ENCODE results near the gene CRYL1. TPM values are rescaled to one million over a fixed set of nuclear protein-coding genes. Genes with fewer than 3 reads are reported as not detected.

CRYL1 gene
- total RNA-seq, 1 experiment from 2014 or later, result 6.7 TPM

GRCh38 chr13:20399961-20400360, 125.7 kb downstream of the CRYL1 start:
- Histone ChIP-seq H3K36me3 (ENCODE audit: control insufficient read depth, insufficient read depth, low read length) (no peaks in the 10 kb centered on the region), H3K27me3 (replicated peaks; ENCODE audit: control insufficient read depth, insufficient read depth, low read length) (no peaks in the 10 kb centered on the region), H3K4me1 (no peaks in the 10 kb centered on the region), H3K4me3 (ENCODE audit: low read depth, low read length) (no peak overlapping the region), H3K9me3 (no peaks in the 10 kb centered on the region; the same call in 1 of the 2 replicates)
- Mint-ChIP-seq H3K4me3 (ENCODE audit: unreplicated experiment) (no peak overlapping the region), H3K27ac (ENCODE audit: unreplicated experiment) (no peak overlapping the region), H3K36me3 (ENCODE audit: insufficient read depth, unreplicated experiment) (no peaks in the 10 kb centered on the region), H3K27me3 (ENCODE audit: insufficient read depth, unreplicated experiment) (no peaks in the 10 kb centered on the region), H3K4me1 (ENCODE audit: low read depth, unreplicated experiment) (no peaks in the 10 kb centered on the region), H3K9me3 (ENCODE audit: unreplicated experiment) (peaks cover 9% of the 10 kb centered on the region)
- intact Hi-C loops (cut with micrococcal nuclease; ENCODE audit: unreplicated experiment), result no loop called here
- ChIA-PET CTCF (no interaction called here), POLR2A (no interaction called here)
- no TSS peak for BruUV-seq (replicated peaks)
- TF ChIP-seq CTCF (IDR thresholded peaks at IDR 0.05; ENCODE audit: insufficient read depth in 1 of 2, low read depth in 1 of 2, low read length in 1 of 2, severe bottlenecking in 1 of 2, unreplicated experiment in 1 of 2), result no peak
- DNase-seq, result no peak

- DNase-seq, result no peak
- POLR2A ChIA-PET, result no interaction called here
- Mint-ChIP-seq H3K9me3 (ENCODE audit: unreplicated experiment) (peaks cover 9% of the 10 kb centered on the region), H3K4me1 (ENCODE audit: low read depth, unreplicated experiment) (no peaks in the 10 kb centered on the region), H3K27ac (ENCODE audit: unreplicated experiment) (no peak overlapping the region), H3K36me3 (ENCODE audit: insufficient read depth, unreplicated experiment) (no peaks in the 10 kb centered on the region), H3K27me3 (ENCODE audit: insufficient read depth, unreplicated experiment) (no peaks in the 10 kb centered on the region), H3K4me3 (ENCODE audit: unreplicated experiment) (no peak overlapping the region)
- Histone ChIP-seq H3K9me3 (no peaks in the 10 kb centered on the region; the same call in 1 of the 2 replicates), H3K4me1 (no peaks in the 10 kb centered on the region), H3K4me3 (ENCODE audit: low read depth, low read length) (no peak overlapping the region), H3K36me3 (ENCODE audit: control insufficient read depth, insufficient read depth, low read length) (no peaks in the 10 kb centered on the region), H3K27me3 (replicated peaks; ENCODE audit: control insufficient read depth, insufficient read depth, low read length) (no peaks in the 10 kb centered on the region)
- no peak for TF ChIP-seq CTCF (IDR thresholded peaks at IDR 0.05; ENCODE audit: insufficient read depth in 1 of 2, low read depth in 1 of 2, low read length in 1 of 2, severe bottlenecking in 1 of 2, unreplicated experiment in 1 of 2)
- BruUV-seq (replicated peaks), result no TSS peak
- CTCF ChIA-PET, result no interaction called here
- intact Hi-C loops (cut with micrococcal nuclease; ENCODE audit: unreplicated experiment), result no loop called here
These were observed 126.1 kb downstream of the CRYL1 start for GRCh38 chr13:20399515-20399914.

DNA sequence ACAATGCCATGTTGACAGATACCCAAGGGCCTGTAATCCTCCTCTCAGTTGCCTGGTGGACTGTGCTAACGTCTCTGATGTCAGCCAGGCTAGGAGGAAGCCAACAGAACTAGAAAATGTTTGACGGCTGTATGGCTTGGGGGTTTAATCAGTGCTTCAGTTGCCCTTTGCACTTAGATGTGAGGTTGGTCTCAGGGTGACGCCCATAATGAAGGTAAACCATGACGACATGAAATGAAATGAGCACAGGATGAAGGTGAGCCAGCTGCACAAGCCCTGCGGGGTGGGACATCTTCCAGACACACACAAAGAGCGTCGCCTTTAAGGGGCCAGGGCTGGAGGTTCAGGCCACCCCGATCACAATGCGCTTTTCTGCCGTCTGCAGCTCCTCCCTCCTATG, 127.2 kb downstream of the CRYL1 start:
- H3K27ac Mint-ChIP-seq (ENCODE audit: unreplicated experiment), result no peak overlapping the region
- CTCF ChIA-PET, result no interaction called here
- no peaks in the 10 kb centered on the region for H3K36me3 ChIP-seq (ENCODE audit: control insufficient read depth, insufficient read depth, low read length)
- TF ChIP-seq CTCF (IDR thresholded peaks at IDR 0.05; ENCODE audit: insufficient read depth in 1 of 2, low read depth in 1 of 2, low read length in 1 of 2, severe bottlenecking in 1 of 2, unreplicated experiment in 1 of 2), result no peak
- no peaks in the 10 kb centered on the region for H3K27me3 Mint-ChIP-seq (ENCODE audit: insufficient read depth, unreplicated experiment)
- intact Hi-C loops (cut with micrococcal nuclease; ENCODE audit: unreplicated experiment), result no loop called here
- no TSS peak for BruUV-seq (replicated peaks)
- H3K4me3 Mint-ChIP-seq (ENCODE audit: unreplicated experiment), result no peak overlapping the region
- no peaks in the 10 kb centered on the region for H3K4me1 Mint-ChIP-seq (ENCODE audit: low read depth, unreplicated experiment)
- no peaks in the 10 kb centered on the region for H3K27me3 ChIP-seq (replicated peaks; ENCODE audit: control insufficient read depth, insufficient read depth, low read length)
- no peak for DNase-seq
- POLR2A ChIA-PET, result no interaction called here
- H3K4me1 ChIP-seq, result no peaks in the 10 kb centered on the region
- H3K9me3 ChIP-seq, result peaks cover 7% of the 10 kb centered on the region
- H3K4me3 ChIP-seq (ENCODE audit: low read depth, low read length), result no peak overlapping the region
- no peaks in the 10 kb centered on the region for H3K36me3 Mint-ChIP-seq (ENCODE audit: insufficient read depth, unreplicated experiment)
- peaks cover 9% of the 10 kb centered on the region for H3K9me3 Mint-ChIP-seq (ENCODE audit: unreplicated experiment)

All from Caco-2 (cell line).